Hematopoietic multipotent progenitor cell treated with erythropoietin and hydrocortisone succinate and interleukin-3 and kit ligand, for 6 days (in vitro differentiated cells): ENCODE results near the gene FXYD3.
A peak's percentile ranks its signal among the peaks of the same experiment; 100 is the strongest.

Experiments
- DNase-seq: peaks from one replicate; pipeline ENCODE4 v3.0.0-alpha.2; 2015

The FXYD3 gene

DNA sequence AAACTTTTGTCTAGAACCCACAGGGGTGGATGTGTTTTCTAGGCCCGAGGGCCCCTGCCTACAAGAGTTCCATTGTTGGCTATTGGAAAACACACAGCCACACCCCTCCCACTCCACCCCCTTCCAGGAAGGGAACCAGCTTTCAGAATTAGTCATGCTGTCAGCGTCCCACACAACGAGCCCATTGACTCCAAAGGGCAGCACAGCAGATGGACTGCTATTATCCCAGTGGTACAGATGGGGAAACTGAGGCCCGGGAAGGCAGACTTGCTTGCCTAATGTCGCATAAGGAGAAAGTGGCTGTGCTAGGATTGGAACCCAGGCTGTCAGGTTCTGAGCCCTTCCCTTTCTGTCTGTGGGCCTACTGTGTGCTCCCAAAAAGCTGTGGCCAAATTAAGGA lies 8.1 kb upstream of the FXYD3 start:
- no peak for DNase-seq

DNA sequence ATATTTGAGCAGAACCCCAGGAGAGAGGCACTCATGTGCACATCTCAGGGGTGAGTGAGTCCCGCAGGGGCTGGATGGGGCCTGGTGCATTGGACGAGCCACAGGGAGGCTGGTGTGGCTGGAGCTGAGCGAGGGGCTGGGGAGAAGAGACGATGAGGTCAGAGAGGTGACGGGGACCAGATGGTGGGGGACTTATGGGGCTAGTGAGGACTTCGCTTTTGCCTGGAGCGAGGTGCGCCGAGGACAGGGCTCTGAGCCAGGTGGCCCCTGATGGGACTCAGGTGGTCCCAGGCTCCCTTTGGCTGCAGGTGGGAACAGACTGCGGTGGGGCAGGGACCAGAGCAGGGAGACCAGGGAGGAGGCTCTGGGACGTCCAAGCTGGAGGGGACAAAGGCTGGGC lies 6.9 kb upstream of the FXYD3 start:
- no peak for DNase-seq

DNA sequence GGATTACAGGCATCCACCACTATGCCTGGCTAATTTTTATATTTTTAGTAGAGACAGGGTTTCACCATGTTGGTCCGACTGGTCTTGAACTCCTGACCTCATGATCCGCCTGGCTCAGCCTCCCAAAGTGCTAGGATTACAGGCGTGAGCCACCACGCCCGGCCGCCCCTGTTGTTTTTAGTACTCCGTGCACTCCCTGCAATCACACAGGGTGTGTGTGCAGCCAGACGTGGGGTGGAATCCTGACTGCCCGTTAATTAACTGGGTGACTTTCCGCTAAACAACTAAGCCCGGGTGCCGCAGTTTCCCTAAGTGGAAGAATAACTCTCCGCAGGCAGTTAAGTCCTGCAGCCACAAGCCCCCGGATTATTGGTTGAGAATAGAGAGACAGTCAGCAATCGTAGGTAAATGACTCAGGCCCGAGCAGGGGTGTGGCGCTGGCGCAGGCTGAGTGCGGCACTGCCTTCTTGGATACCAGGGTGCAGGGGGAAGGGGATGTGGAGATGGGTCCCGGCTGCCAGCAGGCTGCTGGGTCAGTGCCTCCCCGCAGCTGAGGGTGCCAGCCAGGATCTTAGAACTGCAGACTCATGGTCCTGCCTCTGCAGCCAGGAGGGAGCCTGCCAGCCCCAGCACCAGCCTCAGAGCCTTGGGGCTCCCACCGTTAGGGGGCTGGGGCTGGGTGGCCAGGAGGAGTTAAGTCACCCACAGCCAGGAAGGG lies 6.1 kb upstream of the FXYD3 start:
- DNase-seq: peak; percentile 64

DNA sequence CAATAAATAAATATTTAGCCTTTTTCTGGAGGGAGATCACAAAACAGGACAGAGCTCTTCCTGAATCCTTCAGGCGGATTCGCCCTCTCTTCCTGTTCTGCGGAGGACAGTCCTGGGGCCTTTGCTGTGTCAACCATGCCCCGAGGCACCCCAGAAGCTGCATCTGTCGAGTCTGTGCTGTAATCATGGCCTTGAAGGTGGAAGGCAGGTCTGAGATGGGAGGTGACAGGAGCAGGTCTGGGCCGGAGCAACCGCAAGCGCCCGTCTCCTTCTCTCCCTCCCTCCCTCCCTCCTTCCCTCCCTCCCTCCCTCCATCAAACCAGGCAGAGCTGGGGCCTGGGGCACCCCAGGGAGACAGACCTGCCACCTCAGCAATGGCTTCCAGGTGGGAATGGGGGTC lies 4.6 kb upstream of the FXYD3 start:
- no peak for DNase-seq

DNA sequence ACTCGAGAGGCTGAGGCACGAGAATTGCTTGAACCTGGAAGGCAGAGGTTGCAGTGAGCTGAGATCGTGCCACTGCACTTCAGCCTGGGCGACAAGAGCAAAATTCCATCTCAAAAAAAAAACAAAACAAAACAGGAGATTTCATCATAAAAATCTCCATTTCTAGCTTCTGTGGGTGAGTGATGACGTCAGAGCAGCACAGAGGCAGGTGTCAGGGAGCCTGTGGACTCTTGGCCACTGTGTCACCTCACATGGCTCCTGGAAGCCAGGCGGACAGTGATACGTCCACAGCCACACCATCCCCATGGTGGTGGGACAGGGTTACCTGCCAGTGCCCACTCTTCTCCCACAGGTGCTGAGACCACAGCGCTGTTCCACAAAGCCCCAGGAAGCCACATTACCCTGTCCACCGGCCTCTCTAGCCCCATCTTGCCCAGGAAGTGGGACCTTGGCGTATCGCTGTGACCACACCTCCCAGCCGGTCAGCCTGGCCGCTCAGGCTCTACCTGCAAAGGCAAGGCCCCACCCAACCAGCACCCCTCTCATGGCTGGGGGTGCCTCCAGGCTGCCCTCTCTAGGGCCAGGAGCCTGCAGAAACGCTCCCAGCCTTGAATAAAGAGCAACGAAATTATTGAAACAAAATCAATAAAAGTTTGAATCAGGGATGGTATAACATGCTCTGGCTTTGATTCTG lies 2.5 kb upstream of the FXYD3 start:
- DNase-seq: no peak

DNA sequence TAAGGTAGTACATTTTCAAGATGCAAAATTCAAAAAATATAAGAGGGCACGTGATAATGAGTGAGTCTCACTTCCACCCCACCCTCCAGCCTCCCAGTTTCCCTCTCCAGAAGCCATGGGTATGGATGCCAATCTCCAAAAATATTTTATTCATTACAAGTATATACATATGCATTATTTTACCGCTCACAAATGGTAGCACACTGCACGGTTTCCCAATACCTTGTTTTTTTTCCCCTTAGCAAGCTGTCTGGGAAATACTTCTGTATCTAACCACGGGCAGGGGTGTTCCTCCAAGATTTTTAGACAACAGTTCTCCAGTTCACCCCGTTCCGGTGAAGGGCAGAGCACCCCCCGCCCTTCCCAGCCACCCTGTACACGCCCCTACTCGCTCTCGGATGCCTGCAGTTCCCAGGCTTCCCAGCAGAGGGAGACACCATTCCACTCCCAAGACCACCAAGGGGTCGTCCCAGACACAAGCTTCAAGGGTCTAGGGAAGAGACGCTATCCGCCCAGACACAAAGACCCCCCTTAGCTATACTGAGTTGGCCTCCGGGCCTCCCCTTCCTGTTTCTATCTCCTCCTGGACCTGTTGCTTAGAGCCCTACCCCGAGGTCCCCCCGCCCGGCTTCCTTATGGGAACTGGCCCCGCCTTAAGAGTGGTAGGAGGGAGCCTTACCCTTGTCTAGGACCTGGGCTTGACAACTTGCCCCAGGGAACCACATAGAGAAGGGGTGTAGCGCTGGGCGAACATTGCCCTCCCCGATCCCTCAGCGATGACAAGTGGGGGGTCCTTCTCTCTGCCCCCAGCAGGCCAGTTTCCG lies 1.1 kb upstream of the FXYD3 start:
- DNase-seq: peak; percentile 79

DNA sequence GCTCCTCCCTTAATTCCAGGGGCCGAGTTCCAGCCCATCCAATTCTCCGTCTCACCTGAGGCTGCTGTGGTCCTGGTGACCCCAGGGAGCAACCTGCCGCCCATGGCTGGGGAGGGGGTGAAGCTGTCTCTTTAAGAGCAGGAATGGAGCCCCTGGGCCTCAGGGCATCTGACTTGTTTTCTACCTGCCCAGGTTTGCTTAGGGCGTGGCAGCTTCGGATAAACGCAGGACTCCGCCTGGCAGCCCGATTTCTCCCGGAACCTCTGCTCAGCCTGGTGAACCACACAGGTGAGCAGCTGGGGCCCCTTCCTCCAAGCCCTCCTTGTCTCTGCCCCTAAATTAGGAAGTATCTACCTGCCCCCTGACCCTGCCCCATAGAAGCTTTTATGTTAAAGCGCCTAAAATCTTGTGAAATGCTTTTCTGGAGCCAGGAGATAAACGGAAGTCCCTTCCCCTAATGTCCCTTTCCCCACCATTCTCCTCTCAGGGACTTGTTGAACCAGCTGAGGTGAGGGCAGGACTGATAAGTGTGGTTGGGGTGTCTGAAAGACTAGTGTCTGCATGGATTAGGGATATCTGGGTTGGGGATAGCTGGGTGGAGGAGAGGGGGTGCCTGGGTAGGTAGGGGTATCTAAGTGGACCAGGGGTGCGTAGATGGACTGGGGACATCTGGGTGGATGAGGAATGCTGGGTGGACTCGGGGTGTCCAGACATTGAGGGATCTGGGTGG lies 614 bp downstream of the FXYD3 start:
- no peak for DNase-seq

DNA sequence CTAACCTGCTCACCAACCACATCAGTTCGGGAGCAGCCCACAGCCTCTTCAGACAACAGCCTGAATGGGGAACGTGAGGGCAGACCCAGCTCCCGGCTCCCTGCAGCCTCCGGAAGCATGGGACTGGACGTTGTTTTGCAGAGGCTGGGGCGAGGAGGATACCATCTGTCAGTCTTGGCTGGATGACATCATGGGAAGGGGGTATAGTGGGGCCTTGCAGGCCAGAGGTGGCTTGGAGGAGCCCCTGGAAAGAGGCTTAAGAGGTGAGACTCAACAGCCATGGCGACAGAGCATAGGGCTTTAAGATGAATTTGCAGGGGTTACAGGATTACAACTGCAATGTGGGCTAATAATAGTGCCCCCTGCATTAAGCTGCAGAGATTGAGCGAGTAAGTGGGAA lies 1.5 kb downstream of the FXYD3 start:
- no peak for DNase-seq

DNA sequence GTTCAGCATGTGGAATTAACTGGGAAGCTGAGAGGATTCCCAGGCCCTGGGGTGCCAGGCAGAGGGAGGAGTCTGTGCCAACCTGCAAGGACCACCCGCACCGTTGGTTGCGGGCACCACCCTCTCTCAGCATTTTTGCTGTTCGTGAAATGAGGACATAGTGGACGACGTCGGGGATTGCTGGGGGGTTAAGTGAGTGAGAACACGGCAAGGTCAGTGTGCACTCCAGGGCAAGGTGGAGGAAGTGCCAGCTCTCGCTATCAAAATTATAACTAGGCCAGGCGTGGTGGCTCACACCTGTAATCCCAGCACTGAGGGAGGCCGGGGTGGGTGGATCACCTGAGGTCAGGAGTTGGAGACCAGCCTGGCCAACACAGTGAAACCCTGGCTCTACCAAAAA lies 2.2 kb downstream of the FXYD3 start:
- DNase-seq: no peak

DNA sequence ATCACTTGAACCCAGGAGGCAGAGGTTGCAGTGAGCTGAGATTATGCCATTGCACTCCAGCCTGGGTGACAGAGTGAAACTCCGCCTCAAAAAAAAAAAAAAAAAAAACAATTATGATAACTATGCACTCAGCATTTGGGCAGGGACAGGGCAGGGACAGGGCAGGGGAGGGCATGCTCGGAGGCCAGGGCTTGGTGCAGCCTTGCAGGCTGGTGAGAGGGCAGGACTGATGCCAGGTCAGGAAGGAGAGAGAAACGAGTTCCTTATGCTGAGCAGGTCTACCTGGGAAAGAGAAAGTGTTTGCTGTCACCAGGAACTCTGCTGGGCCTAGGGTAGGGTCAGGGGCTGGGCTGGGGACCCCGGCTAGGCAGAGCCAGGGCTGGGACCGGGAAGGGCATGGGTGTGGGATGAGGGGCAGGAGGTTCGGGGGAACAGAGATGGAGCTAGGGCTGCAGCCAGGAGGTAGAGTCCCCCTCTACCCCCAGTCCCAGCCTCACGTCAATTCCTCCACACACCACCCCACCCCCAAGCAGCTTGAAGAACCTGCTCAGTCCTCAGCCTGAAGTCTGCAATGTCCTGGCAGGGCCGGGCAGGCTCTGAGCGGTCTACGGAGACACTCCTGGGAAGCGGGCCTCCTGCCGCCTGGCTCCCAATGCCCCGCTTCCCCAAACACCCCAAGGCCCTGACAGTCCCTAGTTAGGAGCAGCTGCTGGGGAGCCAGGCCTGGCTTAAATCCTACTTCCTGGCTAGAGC lies 2.8 kb downstream of the FXYD3 start:
- peak; percentile 71 for DNase-seq

DNA sequence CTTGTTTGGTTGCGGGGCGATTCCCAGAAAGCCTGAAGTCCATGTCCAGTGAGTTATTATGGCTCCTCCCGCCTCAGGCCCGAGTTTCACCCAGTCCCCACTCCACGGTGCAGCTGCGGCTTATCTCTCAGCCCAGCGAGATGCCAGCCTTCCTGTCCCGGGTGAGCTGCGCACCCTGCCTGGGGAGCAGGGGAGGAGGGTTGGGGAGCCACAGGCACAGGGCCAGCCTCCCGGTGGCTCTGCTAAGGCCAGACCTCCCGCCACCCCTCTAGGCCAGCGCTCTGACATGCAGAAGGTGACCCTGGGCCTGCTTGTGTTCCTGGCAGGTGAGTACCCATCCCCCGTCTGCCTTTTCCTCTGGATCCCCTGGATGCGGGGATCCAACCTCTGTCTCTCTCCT lies 3.5 kb downstream of the FXYD3 start:
- peak; percentile 84 for DNase-seq

DNA sequence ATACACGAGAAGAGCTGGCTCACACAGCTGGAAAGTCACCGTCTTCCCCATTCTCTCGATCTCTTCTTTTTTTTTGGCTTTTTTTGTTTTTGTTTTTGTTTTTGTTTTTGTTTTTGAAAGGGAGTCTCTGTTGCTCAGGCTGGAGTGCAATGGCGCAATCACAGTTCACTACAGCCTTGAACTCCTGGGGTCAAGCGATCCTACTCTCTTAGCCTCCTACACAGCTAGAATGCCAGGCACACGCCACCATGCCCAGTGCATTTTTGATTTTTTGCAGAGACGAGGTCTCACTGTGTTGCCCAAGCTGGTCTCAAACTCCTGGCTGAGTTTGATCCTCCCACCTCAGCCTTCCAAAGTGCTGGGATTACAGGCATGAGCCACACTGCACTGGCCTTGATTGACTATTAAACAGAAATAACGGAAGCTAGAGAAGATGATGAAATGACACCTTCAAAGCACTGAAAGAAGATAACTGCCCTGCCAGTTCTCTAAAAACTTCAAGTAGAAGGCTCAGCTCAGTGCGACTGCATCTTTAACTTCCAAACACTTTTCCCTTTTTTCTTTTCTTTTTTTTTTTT lies 4.0 kb downstream of the FXYD3 start:
- DNase-seq: no peak

DNA sequence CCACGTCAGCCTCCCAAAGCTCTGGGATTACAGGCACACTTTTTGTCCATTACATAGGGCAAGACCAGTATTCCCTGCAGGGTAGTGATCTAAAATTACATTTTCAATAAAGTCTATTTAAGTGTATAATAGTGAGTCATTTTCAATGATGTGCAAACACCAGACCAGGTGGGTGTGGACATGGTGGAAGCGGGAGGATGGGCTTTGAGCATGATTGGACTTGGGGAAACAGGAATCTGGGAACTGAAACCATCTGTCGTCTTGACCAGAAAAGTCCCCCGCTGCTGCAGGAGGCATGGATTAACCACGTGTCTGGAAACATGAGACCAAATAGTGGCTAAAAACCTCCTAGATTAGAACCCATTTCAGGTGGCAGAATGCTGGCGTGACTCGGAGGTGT lies 4.9 kb downstream of the FXYD3 start:
- DNase-seq: no peak

DNA sequence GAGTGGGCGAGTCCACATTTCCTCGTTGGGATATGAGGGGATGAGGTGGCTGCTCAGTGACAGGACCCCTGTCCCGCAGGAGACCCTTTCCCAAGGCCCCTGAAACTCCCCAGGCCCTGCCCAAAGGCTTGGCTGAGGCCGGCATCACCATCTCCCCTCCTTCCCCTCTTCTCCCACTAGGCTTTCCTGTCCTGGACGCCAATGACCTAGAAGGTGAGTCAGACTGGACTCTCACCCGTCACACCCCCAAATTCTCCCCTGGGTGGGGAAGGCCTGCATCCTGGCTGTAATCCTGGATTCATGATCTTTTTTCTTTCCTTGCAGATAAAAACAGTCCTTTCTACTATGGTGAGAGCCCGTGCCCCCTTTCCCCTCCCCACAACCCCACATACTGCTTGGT lies 5.3 kb downstream of the FXYD3 start:
- DNase-seq: no peak

DNA sequence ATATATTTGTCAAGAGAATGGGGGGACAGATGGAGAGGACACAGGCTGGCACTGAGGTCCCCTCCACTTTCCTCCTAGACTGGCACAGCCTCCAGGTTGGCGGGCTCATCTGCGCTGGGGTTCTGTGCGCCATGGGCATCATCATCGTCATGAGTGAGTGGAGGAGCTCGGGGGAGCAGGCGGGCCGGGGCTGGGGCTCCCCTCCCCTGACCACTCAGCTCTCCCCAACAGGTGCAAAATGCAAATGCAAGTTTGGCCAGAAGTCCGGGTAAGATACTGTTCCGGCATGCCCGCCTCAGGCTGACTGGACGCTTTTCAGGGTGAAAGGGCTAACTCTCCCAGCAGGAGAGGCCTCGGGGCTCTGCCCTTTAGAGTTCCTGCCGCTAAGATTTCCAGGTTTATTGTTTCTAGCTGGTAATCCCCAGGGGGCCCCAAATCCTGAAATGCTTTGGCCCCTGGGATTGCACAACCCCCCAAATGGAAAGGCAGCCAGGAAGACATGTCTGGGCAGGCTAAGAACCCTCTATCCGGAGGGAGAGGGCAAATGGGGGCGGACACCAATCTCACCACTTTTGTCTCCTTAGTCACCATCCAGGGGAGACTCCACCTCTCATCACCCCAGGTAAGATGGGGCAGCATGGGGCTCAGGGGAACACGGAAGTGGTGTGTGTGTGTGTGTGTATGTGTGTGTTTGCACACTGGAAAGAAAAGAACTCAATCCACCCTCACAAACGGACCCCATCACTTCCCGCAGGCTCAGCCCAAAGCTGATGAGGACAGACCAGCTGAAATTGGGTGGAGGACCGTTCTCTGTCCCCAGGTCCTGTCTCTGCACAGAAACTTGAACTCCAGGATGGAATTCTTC lies 7.3 kb downstream of the FXYD3 start:
- no peak for DNase-seq

DNA sequence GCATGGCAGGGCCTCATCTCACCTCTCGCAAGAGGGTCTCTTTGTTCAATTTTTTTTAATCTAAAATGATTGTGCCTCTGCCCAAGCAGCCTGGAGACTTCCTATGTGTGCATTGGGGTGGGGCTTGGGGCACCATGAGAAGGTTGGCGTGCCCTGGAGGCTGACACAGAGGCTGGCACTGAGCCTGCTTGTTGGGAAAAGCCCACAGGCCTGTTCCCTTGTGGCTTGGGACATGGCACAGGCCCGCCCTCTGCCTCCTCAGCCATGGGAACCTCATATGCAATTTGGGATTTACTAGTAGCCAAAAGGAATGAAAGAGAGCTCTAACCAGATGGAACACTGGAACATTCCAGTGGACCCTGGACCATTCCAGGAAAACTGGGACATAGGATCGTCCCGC lies 8.0 kb downstream of the FXYD3 start:
- DNase-seq: peak; percentile 48

DNA sequence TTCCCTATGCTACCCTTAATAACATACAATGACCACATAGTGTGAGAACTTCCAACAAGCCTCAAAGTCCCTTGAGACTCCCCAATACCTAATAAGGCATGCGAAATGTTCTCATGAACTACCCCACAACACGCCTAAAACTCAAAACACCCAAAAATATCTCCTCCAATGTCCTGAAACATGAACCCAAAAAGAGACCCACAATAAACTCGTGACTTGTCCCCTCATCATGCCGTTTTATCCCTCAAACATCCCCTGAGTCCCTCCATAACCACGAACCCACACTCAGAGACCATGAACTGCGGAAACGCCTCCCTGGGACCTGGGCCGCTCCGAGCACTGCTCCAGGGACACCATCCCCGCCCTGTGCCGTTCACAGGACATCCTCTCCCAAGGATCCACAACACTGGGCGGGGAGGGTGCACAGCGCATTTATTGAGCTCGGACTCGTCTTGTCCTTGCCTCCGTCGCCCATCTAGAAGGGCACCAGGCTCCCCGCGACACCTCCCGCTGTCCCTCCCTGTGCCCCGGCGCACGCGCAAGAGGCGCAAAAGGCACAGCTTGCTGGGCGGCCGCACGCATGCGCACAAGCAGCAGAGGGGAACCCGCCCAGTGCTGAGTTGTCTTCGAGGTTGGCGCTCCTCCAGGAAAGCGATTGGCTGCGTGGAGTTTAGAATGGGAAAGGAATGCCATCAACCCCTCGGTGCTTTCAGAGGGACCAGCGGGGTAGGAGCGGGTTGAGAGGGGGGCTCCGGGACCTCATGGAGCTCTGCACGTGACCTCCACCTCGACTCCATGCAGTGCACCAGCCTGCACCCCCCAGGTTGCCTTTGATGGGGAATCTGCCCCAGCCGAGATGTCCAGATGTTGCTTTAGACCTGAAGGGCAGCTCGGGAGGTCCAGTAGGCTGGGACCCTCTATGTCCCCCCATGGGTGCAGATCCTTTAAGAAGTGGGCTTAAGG lies 8.8 kb downstream of the FXYD3 start:
- DNase-seq: peak; percentile 95

DNA sequence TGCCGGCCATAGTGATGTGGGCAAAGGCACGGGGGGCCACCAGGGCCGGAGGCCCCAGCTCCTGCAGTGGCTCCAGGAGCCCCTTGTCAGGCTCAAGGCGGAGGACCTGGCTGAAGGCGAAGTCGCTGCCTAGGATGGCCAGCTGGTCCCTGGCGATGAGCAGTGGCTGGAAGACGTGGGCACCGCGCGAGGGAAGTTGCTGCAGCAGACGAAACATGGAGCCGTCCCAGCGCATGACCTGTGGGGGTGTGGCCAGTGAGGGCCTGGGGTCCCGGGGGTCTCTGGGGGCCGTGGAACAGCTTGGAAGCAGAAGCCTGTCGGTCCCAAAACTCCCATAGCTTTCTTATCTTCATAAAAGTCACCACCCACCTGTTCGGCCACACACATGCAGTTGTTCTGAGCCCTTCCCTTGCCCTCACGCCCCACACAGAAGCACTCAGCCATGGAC lies 9.7 kb downstream of the FXYD3 start:
- DNase-seq: no peak

DNA sequence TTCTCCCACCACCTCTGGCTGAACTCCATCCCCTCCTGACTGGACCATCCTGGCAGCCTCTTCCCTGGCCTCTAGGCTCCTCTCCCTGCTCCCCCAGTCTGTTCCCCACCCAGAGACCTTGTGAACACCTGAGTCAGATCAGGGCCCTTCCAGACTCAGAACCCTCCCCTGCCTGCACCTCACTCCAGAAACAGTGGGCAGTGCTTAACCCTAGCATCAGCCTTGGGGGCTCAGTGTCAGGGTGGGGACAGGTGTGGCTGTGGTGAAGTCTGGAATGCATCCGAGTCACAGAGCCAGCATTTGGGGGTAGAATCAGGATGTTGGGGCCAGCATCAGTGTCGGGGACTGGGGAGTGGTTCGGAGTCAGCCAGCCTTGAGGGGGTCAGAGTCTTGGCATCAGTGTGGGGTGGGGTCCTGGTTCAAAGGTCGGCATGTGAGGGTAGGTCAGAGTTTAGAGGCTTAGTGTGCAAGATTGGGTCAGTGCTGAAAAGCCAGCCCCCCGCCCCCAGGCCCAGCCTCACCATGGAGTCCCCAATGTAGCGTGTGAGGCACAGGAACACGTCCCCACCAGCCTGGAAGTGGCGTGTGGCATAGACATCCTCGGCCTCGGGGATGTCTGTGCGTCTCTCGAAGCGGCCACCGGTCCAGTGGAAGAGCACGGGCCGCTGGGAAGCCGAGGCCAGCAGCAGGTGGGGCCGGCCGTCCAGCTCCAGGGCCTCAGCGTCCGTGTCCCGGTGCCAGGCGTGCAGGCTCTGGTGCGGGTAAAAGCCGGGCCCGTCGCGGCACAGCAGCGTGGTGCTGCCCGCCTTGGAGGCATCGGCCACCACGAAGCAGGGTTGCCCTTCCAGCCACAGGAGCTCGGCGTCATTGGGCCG lies 10.4 kb downstream of the FXYD3 start:
- DNase-seq: no peak
